ENCODE results near the gene GSN. TPM values are rescaled to one million over a fixed set of nuclear protein-coding genes. Genes with fewer than 3 reads are reported as not detected.

Gene GSN
- total RNA-seq, 1 experiment from 2014 or later: 100 TPM

DNA sequence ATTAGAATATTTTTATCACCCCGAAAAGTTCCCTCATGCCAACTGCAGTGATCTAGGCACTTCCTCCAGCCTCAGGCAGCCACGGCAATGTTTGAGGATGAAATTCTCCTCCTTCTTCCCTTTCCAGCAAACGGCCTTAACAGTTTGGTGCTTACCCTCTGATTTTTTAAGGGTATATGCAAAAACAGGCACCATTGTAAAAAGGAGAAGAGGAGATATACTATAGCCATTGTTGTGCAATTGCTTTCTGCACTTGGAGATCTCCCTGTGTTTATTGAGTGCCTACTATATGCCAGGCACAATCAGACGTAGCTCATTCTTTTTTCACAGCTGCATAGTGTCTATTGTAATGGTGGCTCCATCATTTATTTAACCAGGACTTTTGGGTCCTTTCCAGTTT is 29.4 kb downstream of the GSN start:
- no peak overlapping the region for H3K4me3 ChIP-seq (ENCODE audit: low read depth, low read length)
- DNase-seq: no peak
- intact Hi-C loops (cut with micrococcal nuclease; ENCODE audit: unreplicated experiment): no loop called here
- Mint-ChIP-seq H3K4me1 (ENCODE audit: low read depth, unreplicated experiment) (peaks cover 35% of the 10 kb centered on the region), H3K36me3 (ENCODE audit: insufficient read depth, unreplicated experiment) (no peaks in the 10 kb centered on the region), H3K27me3 (ENCODE audit: insufficient read depth, unreplicated experiment) (no peaks in the 10 kb centered on the region), H3K27ac (ENCODE audit: unreplicated experiment) (peak overlapping the region; percentile 75), H3K9me3 (ENCODE audit: unreplicated experiment) (no peaks in the 10 kb centered on the region), H3K4me3 (ENCODE audit: unreplicated experiment) (no peak overlapping the region)
- no TSS peak for BruUV-seq (replicated peaks)
- no peaks in the 10 kb centered on the region for H3K9me3 ChIP-seq
- peaks cover 46% of the 10 kb centered on the region for H3K4me1 ChIP-seq
- CTCF ChIA-PET: interaction anchor here (2.5 to 3.0 kb wide), 2 partner anchors 10 to 19 kb away, joined by 12 to 15 read pairs; no protein-coding TSS in a partner anchor
- H3K27me3 ChIP-seq (replicated peaks; ENCODE audit: control insufficient read depth, insufficient read depth, low read length): no peaks in the 10 kb centered on the region
- TF ChIP-seq, protein P1, sequence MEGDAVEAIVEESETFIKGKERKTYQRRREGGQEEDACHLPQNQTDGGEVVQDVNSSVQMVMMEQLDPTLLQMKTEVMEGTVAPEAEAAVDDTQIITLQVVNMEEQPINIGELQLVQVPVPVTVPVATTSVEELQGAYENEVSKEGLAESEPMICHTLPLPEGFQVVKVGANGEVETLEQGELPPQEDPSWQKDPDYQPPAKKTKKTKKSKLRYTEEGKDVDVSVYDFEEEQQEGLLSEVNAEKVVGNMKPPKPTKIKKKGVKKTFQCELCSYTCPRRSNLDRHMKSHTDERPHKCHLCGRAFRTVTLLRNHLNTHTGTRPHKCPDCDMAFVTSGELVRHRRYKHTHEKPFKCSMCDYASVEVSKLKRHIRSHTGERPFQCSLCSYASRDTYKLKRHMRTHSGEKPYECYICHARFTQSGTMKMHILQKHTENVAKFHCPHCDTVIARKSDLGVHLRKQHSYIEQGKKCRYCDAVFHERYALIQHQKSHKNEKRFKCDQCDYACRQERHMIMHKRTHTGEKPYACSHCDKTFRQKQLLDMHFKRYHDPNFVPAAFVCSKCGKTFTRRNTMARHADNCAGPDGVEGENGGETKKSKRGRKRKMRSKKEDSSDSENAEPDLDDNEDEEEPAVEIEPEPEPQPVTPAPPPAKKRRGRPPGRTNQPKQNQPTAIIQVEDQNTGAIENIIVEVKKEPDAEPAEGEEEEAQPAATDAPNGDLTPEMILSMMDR (IDR thresholded peaks at IDR 0.05; ENCODE audit: insufficient read depth in 1 of 2, low read depth in 1 of 2, low read length in 1 of 2, severe bottlenecking in 1 of 2, unreplicated experiment in 1 of 2): no peak
- H3K36me3 ChIP-seq (ENCODE audit: control insufficient read depth, insufficient read depth, low read length): peaks cover 3% of the 10 kb centered on the region
- POLR2A ChIA-PET: no interaction called here

DNA sequence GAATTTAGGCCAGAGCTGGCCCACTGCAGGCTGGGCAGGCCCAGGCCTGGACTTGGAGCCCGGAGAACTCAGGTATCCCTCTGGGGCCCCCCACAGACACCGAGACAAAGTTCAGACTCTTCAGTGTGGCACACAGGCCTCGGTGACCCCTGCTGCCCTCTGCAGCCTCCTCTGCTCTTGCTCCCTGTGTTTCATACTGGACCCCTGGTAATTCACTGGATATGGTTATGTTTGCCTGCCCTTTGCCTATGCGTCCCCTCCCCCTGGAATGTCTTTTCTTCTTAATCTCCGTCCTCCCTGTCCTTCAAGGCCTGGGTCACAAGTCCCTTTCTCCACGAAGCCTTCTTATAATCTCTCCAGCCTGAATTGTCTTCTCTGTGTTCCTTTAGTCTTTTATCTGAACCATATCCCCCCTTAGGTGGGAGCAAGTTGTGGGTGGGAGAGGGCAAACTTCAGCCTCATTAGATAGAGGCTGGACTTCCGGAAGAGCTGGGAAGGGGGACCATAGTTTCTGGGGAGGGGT is 30.1 kb downstream of the GSN start:
- CTCF ChIA-PET: interaction anchor here (1.3 to 3.0 kb wide), 3 partner anchors 11 to 102 kb away, joined by 3 to 15 read pairs (median 12); no protein-coding TSS in a partner anchor
- no peaks in the 10 kb centered on the region for H3K27me3 ChIP-seq (replicated peaks; ENCODE audit: control insufficient read depth, insufficient read depth, low read length)
- H3K4me3 Mint-ChIP-seq (ENCODE audit: unreplicated experiment): peak overlapping the region; percentile 72
- peaks cover 5% of the 10 kb centered on the region for H3K36me3 ChIP-seq (ENCODE audit: control insufficient read depth, insufficient read depth, low read length)
- peaks cover 46% of the 10 kb centered on the region for H3K4me1 ChIP-seq
- no TSS peak for BruUV-seq (replicated peaks)
- H3K9me3 ChIP-seq: no peaks in the 10 kb centered on the region
- H3K9me3 Mint-ChIP-seq (ENCODE audit: unreplicated experiment): no peaks in the 10 kb centered on the region
- TF ChIP-seq, protein P1 (IDR thresholded peaks at IDR 0.05; ENCODE audit: insufficient read depth in 1 of 2, low read depth in 1 of 2, low read length in 1 of 2, severe bottlenecking in 1 of 2, unreplicated experiment in 1 of 2): peak in 1 of 2 experiments; percentile 5
- H3K27ac Mint-ChIP-seq (ENCODE audit: unreplicated experiment): peak overlapping the region; percentile 75
- no peak overlapping the region for H3K4me3 ChIP-seq (ENCODE audit: low read depth, low read length)
- DNase-seq: peak; percentile 60 to 81
- H3K4me1 Mint-ChIP-seq (ENCODE audit: low read depth, unreplicated experiment): peaks cover 35% of the 10 kb centered on the region
- no peaks in the 10 kb centered on the region for H3K27me3 Mint-ChIP-seq (ENCODE audit: insufficient read depth, unreplicated experiment)
- intact Hi-C loops (cut with micrococcal nuclease; ENCODE audit: unreplicated experiment): loop anchor here (1.0 kb wide), 1 partner anchor 9 kb away; no protein-coding TSS in a partner anchor
- no peaks in the 10 kb centered on the region for H3K36me3 Mint-ChIP-seq (ENCODE audit: insufficient read depth, unreplicated experiment)
- POLR2A ChIA-PET: no interaction called here

DNA sequence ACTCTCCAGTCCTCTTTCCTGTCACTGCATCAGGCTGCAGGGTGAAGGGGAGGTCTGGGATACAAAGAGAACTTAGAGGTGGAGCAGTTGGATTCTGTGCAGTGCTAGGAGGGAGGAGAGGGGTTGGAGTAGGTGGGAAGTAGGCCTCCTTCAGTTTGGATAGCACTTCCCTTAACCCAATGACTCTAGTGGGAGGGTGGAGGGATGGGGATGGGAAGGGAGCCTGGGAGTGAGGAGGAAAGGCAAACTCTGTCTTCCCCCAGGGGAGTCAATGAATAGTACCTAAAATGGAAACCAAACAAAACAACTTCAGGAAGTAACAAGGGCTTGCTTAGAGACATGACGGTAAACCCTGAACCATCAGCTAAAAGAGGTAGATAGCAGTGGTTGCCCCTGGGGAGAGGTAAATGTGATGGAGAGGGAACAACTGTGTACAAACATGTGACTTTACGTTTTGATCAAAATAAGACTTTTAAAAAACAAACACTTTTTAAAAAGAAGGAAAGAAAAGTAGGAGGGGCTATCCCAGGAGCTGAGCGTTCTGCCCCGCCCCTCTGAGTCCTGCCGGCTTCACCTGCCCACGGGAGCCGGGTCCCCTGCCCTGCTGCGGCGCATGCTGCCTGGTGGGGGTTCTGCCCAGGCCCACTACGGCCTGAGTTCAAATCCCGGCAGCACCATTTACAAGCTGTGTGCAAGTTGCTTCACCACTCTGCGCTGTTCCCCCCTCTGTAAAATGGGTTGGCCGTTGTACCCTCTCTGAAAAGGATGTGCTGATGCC is 30.9 kb downstream of the GSN start:
- Histone ChIP-seq H3K36me3 (ENCODE audit: control insufficient read depth, insufficient read depth, low read length) (peaks cover 5% of the 10 kb centered on the region), H3K27me3 (replicated peaks; ENCODE audit: control insufficient read depth, insufficient read depth, low read length) (no peaks in the 10 kb centered on the region), H3K9me3 (no peaks in the 10 kb centered on the region), H3K4me3 (ENCODE audit: low read depth, low read length) (no peak overlapping the region), H3K4me1 (peaks cover 51% of the 10 kb centered on the region)
- CTCF ChIA-PET: interaction anchor here (1.2 to 3.0 kb wide), 4 partner anchors 12 to 101 kb away, joined by 3 to 15 read pairs (median 8); no protein-coding TSS in a partner anchor
- no peak for DNase-seq
- Mint-ChIP-seq H3K36me3 (ENCODE audit: insufficient read depth, unreplicated experiment) (no peaks in the 10 kb centered on the region), H3K27me3 (ENCODE audit: insufficient read depth, unreplicated experiment) (no peaks in the 10 kb centered on the region), H3K9me3 (ENCODE audit: unreplicated experiment) (no peaks in the 10 kb centered on the region), H3K4me1 (ENCODE audit: low read depth, unreplicated experiment) (peaks cover 35% of the 10 kb centered on the region), H3K4me3 (ENCODE audit: unreplicated experiment) (peak overlapping the region; percentile 72), H3K27ac (ENCODE audit: unreplicated experiment) (peak overlapping the region; percentile 75)
- POLR2A ChIA-PET: interaction anchor here (1.3 kb wide), 1 partner anchor 12 kb away, joined by 5 read pairs; no protein-coding TSS in a partner anchor
- no TSS peak for BruUV-seq (replicated peaks)
- intact Hi-C loops (cut with micrococcal nuclease; ENCODE audit: unreplicated experiment): loop anchor here (1.0 kb wide), 1 partner anchor 10 kb away; no protein-coding TSS in a partner anchor
- TF ChIP-seq, protein P1 (IDR thresholded peaks at IDR 0.05; ENCODE audit: insufficient read depth in 1 of 2, low read depth in 1 of 2, low read length in 1 of 2, severe bottlenecking in 1 of 2, unreplicated experiment in 1 of 2): no peak
